HepG2 (cell line): ENCODE data around the gene KRT84. TPM values are rescaled to one million over a fixed set of nuclear protein-coding genes. Genes with fewer than 3 reads are reported as not detected.

Source experiments
- ATAC-seq: fragments of 200-7000 bp; cut with Tn5 transposase; 3 replicates; pipeline ENCODE4 v1.9.1; 2020; ENCODE audit warnings: mild to moderate bottlenecking, moderate library complexity
- BruUV-seq: library from RNA; stranded (reverse); fragments of 400-500 nt; replicated peaks from 2 replicates; lab custom pipeline; 2021; lab: Mats Ljungman, UMichigan
- CTCF ChIA-PET: fragments of 300-600 bp; formaldehyde crosslinking; extraction: SDS; loops from one replicate; lab custom pipeline; 2021; ENCODE audit warnings: low total read pairs, inconsistent platforms, low intra/inter-chr PET ratio; lab: Yijun Ruan, JAX
- POLR2A ChIA-PET: fragments of 350-600 bp; sonication (Branson Sonifier 250); formaldehyde crosslinking; loops from one replicate; lab custom pipeline; 2020; ENCODE audit warnings: antibody characterized with exemption, inconsistent platforms; lab: Yijun Ruan, JAX
- DNase-seq: peaks from one replicate; pipeline ENCODE4 v3.0.0-alpha.2; 2015; ENCODE audit warnings: low spot score
- FAIRE-seq: peaks from 3 replicates; lab custom pipeline; 2011; peaks lifted over from hg19 to GRCh38; lab: Jason Lieb, UNC
- H2AFZ ChIP-seq: one replicate; pipeline ENCODE4 v1.6.1; 2011; ENCODE audit warnings: low read length, inconsistent platforms
- H3K27ac ChIP-seq: fragments of 300-600 bp; 3 replicates; pipeline ENCODE4 v1.8.0; 2011; ENCODE audit warnings: mixed run types, mild to moderate bottlenecking, mixed read lengths, low read length, inconsistent platforms; ENCODE audit not compliant: insufficient read depth; ENCODE audit errors: extremely low read length
- H3K27me3 ChIP-seq, 2 experiments: fragments of 200-600 bp in 1 of 2; 2 replicates in 1 of 2; 3 replicates in 1 of 2; pipeline versions ENCODE4 v1.6.0 to v1.8.0; 2011; ENCODE audit warnings: low read length in 2 of 2, mild to moderate bottlenecking in 2 of 2, moderate library complexity in 2 of 2, inconsistent platforms in 1 of 2; ENCODE audit not compliant: insufficient read depth in 2 of 2, control insufficient read depth in 1 of 2
- H3K36me3 ChIP-seq, 2 experiments: fragments of 200-600 bp in 1 of 2; replicated peaks in 1 of 2; 2 replicates in 1 of 2; 3 replicates in 1 of 2; pipeline versions ENCODE4 v1.5.1 to v1.8.0; 2011; ENCODE audit warnings: low read length in 2 of 2, inconsistent platforms in 1 of 2; ENCODE audit not compliant: insufficient read depth in 2 of 2, control insufficient read depth in 1 of 2
- H3K4me1 ChIP-seq: 2 replicates; pipeline ENCODE4 v1.5.1; 2012; ENCODE audit warnings: low read length, inconsistent platforms; ENCODE audit not compliant: insufficient read depth
- H3K4me2 ChIP-seq: 2 replicates; pipeline ENCODE4 v1.6.0; 2011; ENCODE audit warnings: low read depth, low read length, inconsistent platforms
- H3K4me3 ChIP-seq, 3 experiments: fragments of 200-600 bp in 1 of 3; sonication (generic), shearing (Covaris generic) in 1 of 3; replicated peaks in 1 of 3; 2 replicates each; pipeline ENCODE4 v1.5.1; 2011 to 2016; ENCODE audit warnings: low read length in 3 of 3, inconsistent platforms in 2 of 3, low read depth in 2 of 3, mild to moderate bottlenecking in 2 of 3, control low read depth in 1 of 3, mixed read lengths in 1 of 3; ENCODE audit not compliant: insufficient read depth in 1 of 3
- H3K79me2 ChIP-seq: one replicate; pipeline ENCODE4 v1.6.1; 2011; ENCODE audit warnings: low read length, inconsistent platforms; ENCODE audit not compliant: insufficient read depth
- H3K9ac ChIP-seq: 2 replicates; pipeline ENCODE4 v1.6.0; 2011; ENCODE audit warnings: mild to moderate bottlenecking, low read depth, low read length, inconsistent platforms; ENCODE audit not compliant: insufficient read depth
- H3K9me3 ChIP-seq: 2 replicates; pipeline ENCODE4 v1.5.1; 2012; ENCODE audit warnings: mild to moderate bottlenecking, low read length
- H4K20me1 ChIP-seq: 2 replicates; pipeline ENCODE4 v1.6.0; 2011; ENCODE audit warnings: inconsistent platforms, mild to moderate bottlenecking, low read length, moderate library complexity; ENCODE audit not compliant: insufficient read depth
- CCAR2 ChIP-seq: fragments of 200-400 bp; formaldehyde crosslinking; optimal IDR thresholded peaks from 2 replicates; pipeline ENCODE3; 2018; ENCODE audit warnings: low read depth, mild to moderate bottlenecking, low read length, moderate library complexity
- GATAD2A ChIP-seq: IDR thresholded peaks from 2 replicates; pipeline ENCODE4 v1.6.1; 2016
- JUNB ChIP-seq: sonication (generic); formaldehyde crosslinking; IDR thresholded peaks from 2 replicates; pipeline ENCODE4 v1.8.0; 2022; ENCODE audit warnings: missing genetic modification reagents, mild to moderate bottlenecking, borderline replicate concordance
- KDM1A ChIP-seq: IDR thresholded peaks from 2 replicates; pipeline ENCODE4 v1.6.1; 2016; ENCODE audit warnings: missing compliant biosample characterization
- REXO4 ChIP-seq: sonication (generic); formaldehyde crosslinking; IDR thresholded peaks from 2 replicates; pipeline ENCODE4 v1.8.0; 2022; ENCODE audit warnings: missing genetic modification reagents, mild to moderate bottlenecking, borderline replicate concordance
- RFX3 ChIP-seq: IDR thresholded peaks from 2 replicates; pipeline ENCODE4 v1.6.1; 2016; ENCODE audit warnings: missing biosample characterization, missing genetic modification reagents
- RFXAP ChIP-seq: sonication (generic); formaldehyde crosslinking; IDR thresholded peaks from 2 replicates; pipeline ENCODE4 v1.4.0; 2020; ENCODE audit warnings: missing genetic modification reagents, borderline replicate concordance
- TBX3 ChIP-seq: fragments of 450-650 bp; IDR thresholded peaks from 2 replicates; pipeline ENCODE4 v1.6.1; 2017; ENCODE audit warnings: antibody characterized with exemption, mild to moderate bottlenecking, inconsistent platforms, borderline replicate concordance
- ZMYM3 ChIP-seq: sonication (generic); formaldehyde crosslinking; IDR thresholded peaks from 2 replicates; pipeline ENCODE4 v1.5.1; 2020; ENCODE audit warnings: mild to moderate bottlenecking, missing genetic modification reagents
- ZNF10 ChIP-seq: sonication (generic); formaldehyde crosslinking; IDR thresholded peaks from 2 replicates; pipeline ENCODE4 v1.4.0; 2020; ENCODE audit warnings: mild to moderate bottlenecking, low read depth, missing genetic modification reagents, borderline replicate concordance
- ZNF180 ChIP-seq: sonication (generic); formaldehyde crosslinking; IDR thresholded peaks from 2 replicates; pipeline ENCODE4 v1.4.0; 2020; ENCODE audit warnings: low read depth, missing genetic modification reagents, borderline replicate concordance
- ZNF570 ChIP-seq: sonication (generic); formaldehyde crosslinking; IDR thresholded peaks from 2 replicates; pipeline ENCODE4 v1.4.0; 2020; ENCODE audit warnings: mild to moderate bottlenecking, missing genetic modification reagents, borderline replicate concordance
- ZNF660 ChIP-seq: sonication (generic); formaldehyde crosslinking; IDR thresholded peaks from 2 replicates; pipeline ENCODE4 v1.5.1; 2020; ENCODE audit warnings: mild to moderate bottlenecking, low read depth, missing genetic modification reagents, borderline replicate concordance
- ZNF674 ChIP-seq: sonication (generic); formaldehyde crosslinking; IDR thresholded peaks from 2 replicates; pipeline ENCODE4 v1.5.0; 2020; ENCODE audit warnings: low read depth, mild to moderate bottlenecking, missing genetic modification reagents
- WGBS: methylation state at CpG from one replicate; pipeline ENCODE4 v1.1.6; 2017; ENCODE audit warnings: low lambda C conversion rate; 5-methylcytosine and 5-hydroxymethylcytosine counted together
- in situ Hi-C: cut with HindIII; loops from 2 replicates; pipeline ENCODE4 v1.10.0; 2017; ENCODE audit warnings: low pct_unique_long_range_greater_than_20kb; ENCODE audit not compliant: extremely low pct_ligation_motif_present
- intact Hi-C: fragments of 100-400 bp; cut with micrococcal nuclease; formaldehyde crosslinking; loops from one replicate; pipeline ENCODE4 v1.10.0; 2022; ENCODE audit not compliant: unreplicated experiment
- polyA plus RNA-seq, 8 experiments: library from polyadenylated mRNA; depleted of rRNA in 3 of 8; stranded (reverse) in 7 of 8; unstranded in 1 of 8; fragments of >200 nt; fragmentation: Illumina TruSeq in 4 of 8; extraction: Trizol in 4 of 8; gene quantifications; 2 replicates each; pipeline versions ENCODE4 v1.2.1 to v1.2.3, GENCODE V29; 2011 to 2016; ENCODE audit warnings: low read depth in 4 of 8, missing spikeins in 1 of 8, mixed read lengths in 1 of 8; ENCODE audit not compliant: insufficient read depth in 1 of 8
- total RNA-seq, 5 experiments: library from RNA; depleted of rRNA; stranded (reverse); fragments of >200 nt; fragmentation: Illumina TruSeq; extraction: Trizol; gene quantifications; 2 replicates each; pipeline ENCODE4 v1.2.3, GENCODE V29; 2016; ENCODE audit warnings: low read depth in 1 of 5
- TF ChIP-seq, protein P1 (sequence below): IDR thresholded peaks from 2 replicates; pipeline ENCODE4 v1.6.1; 2016; ENCODE audit warnings: missing compliant biosample characterization, missing genetic modification reagents, borderline replicate concordance

The KRT84 gene
- total and polyA plus RNA-seq, 2 of the 13 experiments (the other 11 are each of a cell fraction or from before 2014, with no cell fraction given), result not detected

- H3K27ac ChIP-seq, result no peak within 1 kb of the TSS
- TF ChIP-seq ZNF674 (CRISPR knock-in tag) (no peak), RFX3 (CRISPR knock-in tag) (no peak), KDM1A (CRISPR knock-in tag) (no peak), RFXAP (no peak), TBX3 (no peak), ZNF10 (CRISPR knock-in tag) (no peak), ZNF570 (no peak), ZNF180 (no peak), REXO4 (CRISPR knock-in tag) (no peak), JUNB (CRISPR knock-in tag) (no peak), ZMYM3 (CRISPR knock-in tag) (no peak), GATAD2A (CRISPR knock-in tag) (no peak), ZNF660 (CRISPR knock-in tag) (no peak), CCAR2 (no peak)
- TF ChIP-seq, protein P1, sequence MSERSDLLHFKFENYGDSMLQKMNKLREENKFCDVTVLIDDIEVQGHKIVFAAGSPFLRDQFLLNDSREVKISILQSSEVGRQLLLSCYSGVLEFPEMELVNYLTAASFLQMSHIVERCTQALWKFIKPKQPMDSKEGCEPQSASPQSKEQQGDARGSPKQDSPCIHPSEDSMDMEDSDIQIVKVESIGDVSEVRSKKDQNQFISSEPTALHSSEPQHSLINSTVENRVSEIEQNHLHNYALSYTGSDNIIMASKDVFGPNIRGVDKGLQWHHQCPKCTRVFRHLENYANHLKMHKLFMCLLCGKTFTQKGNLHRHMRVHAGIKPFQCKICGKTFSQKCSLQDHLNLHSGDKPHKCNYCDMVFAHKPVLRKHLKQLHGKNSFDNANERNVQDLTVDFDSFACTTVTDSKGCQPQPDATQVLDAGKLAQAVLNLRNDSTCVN (CRISPR knock-in tag), result no peak
- DNase-seq (no peak), FAIRE-seq (no peak), ATAC-seq (no peak)
- H3K36me3 ChIP-seq, result no peaks in the 10 kb centered on the region
- no peaks in the 10 kb centered on the region for H3K79me2 ChIP-seq
- POLR2A ChIA-PET, result no interaction called here
- H4K20me1 ChIP-seq, result no peaks in the 10 kb centered on the region
- no peak within 1 kb of the TSS for H3K4me3 ChIP-seq
- peaks cover 6 to 55% of the 10 kb centered on the region in 2 experiments; a peak in 4 of 5 replicates for H3K27me3 ChIP-seq
- in situ Hi-C loops, result no loop called here
- H3K4me1 ChIP-seq, result peaks cover 5% of the 10 kb centered on the region; the same call in 1 of the 2 replicates
- H2AFZ ChIP-seq, result no peak within 1 kb of the TSS
- intact Hi-C loops, result no loop called here
- BruUV-seq, result no TSS peak
- 56% methylated on average over 20 of the region's 42 CpGs for WGBS
- CTCF ChIA-PET, result no interaction called here
- H3K9ac ChIP-seq, result no peak within 1 kb of the TSS
- no peak within 1 kb of the TSS for H3K4me2 ChIP-seq
- no peaks in the 10 kb centered on the region for H3K9me3 ChIP-seq
These were observed 18.5 kb downstream of the KRT84 start, which contains the start of gene KRT85 for GRCh38 chr12:52366738-52367485. TSS of gene KRT85 (minus strand) at chr12:52367481. CDS start at chr12:52367405, 76 bp downstream.
